HG03520 (cell line): Measurements from ENCODE around the gene NKX1-1.

Experiments used
- ATAC-seq: cut with Tn5 transposase; IDR thresholded peaks from one replicate; pipeline ENCODE4 v1.9.1; 2021; ENCODE audit warnings: mild to moderate bottlenecking, moderate library complexity; ENCODE audit not compliant: unreplicated experiment

The NKX1-1 gene

DNA sequence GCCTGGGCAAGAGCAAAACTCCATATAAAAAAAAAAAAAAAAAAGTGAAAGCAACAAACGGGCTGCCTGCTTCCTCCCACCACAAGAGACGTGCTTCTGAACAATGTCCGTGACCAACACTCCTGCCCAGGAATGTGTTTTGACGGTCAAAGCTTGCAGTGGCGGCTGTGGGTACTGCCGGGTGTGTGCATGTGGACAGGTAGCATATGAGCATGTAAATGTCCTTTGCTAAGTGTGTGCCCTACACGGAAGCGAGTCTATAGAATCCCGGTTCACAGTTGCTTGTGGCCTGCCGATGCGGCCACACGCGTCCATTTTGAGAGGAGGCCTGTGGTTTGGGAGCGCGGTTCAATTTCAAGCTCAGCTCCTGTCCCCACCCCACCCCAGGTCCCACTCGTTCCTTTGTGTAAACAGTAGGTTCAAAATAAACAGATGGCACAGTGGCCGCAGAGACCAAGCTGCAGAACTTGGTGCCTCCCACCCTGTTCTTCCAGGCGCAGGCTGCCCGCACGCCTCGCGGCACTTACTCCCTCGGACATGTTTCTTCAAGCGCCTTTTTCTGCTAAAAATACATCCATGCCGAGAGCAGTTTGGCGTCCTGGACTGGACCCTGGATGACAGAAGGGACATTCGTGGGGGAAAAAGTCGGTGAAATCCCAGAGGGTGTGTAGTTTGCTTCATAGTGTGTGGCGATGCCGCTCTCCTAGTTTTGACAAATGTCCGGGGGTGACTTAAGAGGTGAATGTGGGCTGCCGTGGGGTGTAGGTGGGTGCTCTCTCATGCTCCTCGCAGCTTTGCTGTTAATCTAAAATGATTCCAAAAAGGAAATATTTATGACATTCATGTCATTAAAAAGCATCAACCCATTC, 11.5 kb upstream of the NKX1-1 start:
- no peak for ATAC-seq

DNA sequence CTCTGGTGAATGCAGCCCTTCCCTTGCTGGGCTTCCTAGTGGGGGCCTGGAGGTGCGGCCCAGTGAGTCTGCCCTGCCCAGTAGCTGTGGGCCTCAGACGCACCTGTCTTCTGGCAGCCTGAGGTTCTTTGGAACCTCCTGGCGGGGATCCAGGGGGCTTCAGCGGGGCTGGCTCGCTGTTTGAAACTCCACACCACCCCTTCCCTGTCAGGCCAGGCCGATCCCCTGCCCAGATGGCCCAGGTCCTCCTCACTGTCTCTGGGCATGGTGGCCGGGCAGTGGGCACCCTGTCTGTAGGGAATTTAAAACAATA, 10.7 kb upstream of the NKX1-1 start:
- no peak for ATAC-seq

DNA sequence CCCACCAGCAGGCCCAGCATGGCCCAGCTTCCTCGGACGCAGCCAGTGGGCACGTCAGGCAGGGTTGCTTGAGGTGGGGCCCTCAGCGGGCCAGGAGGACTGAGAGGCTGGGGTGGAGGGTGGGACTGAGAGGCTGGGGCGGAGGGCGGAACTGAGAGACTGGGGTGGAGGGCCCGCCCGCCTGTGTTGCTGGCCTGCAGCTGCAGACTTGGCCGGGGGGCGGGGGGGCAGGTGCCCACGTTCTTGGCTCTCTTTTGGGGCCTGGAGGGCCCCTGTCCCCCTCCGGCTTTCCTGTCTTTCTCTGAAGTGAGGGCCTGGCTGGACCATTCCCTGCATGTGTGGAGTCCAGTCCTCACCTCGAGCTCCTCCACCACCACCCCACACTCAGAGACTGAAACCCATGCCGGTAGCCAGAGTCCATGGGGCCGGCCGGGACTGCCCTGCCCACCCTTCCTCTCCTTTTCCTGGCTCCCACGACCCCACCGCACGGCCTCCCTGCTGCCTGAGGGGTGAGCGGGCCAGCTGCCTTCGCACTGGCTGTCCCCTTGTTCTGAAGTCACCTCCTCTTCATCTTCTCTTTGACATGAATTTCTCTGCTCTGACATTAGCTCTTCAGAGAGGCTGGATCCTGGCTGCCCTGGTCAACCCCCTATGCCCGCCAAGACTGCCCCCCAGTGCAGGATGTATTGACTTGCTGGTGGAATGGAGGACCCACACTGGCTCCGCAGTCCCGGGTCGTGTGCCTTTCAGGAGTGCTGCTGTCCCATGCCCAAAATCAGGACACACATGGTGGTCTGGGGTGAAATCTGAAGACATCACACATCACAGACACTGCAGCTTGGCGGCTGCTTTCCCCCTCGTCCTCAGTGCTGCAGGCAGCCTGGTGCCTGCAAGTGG, 10.1 kb upstream of the NKX1-1 start:
- no peak for ATAC-seq

DNA sequence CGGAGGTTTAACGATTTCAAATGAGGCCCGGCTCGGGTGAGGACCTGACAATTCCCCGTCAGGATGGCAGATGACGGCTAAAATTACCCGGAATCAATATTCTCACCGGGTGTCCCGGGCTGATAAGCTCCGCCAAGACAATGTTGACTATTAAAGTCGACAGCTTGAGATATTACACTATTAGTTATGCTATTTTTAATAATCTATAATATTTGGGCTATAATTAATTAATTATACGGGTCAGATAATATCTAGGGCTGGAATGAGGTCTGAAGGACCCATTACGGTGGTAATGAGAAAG, 9.4 kb upstream of the NKX1-1 start:
- ATAC-seq: no peak

DNA sequence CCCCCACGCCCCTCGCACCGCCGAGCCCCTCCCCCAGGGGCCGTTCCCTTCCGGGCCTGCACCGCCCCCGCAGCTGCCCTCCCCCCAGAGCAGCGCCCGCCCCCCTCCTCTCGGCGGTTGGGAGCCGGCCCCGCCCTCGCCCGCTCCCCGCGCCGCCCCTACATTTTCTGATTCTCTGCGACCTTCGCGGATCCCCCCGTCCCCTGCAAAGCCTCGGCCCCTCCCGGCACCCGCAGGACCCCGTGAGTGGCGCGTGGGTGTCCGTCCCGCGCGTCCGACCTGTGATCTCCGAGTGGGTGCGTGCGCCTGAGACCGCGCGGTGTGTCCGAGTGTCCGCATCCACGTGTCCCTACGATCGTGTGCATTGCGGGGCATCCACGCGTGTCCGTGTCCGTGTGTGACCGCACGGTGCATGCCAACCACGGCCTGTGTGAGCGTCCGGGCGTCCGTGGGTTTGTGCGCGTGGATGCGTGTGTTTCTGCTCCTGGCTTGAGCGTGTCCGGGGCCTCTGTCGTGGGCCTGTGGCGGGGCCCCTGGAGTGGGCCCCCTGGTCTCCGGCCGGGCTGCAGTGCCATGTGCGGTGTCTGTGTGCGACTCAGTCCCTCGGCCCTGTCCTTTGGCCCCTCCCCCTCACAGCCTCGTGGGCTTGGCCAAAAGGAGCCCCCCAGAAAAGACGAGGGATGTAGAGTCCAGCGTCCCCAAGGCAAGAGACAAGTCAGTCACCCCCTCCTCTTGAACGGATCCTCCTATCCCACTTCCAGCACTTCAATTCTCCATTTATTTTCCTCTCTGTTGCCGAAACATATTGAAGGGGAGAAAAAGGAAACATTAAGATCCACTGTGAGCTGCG, 8.8 kb upstream of the NKX1-1 start:
- no peak for ATAC-seq

DNA sequence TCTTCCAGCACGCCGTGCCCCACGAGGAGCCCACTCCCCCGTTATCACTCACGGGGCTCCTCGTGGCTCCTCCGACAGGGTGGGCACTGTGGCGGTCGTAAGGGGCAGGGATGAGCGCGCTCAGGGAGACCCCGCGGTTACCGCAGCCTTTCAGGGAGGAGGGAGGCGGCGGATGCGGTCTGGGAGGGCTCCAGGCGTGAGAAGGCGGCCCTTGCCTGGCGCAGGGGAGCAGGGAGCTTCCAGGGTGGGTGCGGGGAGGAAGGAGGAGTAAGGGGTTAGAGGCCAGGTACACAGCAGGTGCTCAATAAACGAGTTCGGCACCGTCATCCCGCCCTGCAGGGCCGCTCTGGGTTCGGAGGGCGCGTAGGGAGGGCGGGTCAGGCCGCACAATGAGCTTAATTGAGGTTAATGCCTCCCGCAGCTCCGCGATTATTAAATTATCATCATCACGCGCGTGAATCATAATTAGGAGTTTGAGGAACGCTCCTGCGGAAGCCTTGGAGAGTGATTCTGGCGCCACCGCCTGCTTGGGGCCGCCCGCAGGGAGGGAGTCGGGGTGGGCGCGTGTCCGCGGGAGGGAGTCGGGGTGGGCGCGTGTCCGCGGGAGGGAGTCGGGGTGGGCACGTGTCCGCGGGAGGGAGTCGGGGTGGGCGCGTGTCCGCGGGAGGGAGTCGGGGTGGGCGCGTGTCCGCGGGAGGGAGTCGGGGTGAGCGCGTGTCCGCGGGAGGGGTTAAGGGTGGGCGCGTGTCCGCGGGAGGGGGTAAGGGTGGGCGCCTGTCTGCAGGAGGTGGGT, 7.6 kb upstream of the NKX1-1 start:
- no peak for ATAC-seq

DNA sequence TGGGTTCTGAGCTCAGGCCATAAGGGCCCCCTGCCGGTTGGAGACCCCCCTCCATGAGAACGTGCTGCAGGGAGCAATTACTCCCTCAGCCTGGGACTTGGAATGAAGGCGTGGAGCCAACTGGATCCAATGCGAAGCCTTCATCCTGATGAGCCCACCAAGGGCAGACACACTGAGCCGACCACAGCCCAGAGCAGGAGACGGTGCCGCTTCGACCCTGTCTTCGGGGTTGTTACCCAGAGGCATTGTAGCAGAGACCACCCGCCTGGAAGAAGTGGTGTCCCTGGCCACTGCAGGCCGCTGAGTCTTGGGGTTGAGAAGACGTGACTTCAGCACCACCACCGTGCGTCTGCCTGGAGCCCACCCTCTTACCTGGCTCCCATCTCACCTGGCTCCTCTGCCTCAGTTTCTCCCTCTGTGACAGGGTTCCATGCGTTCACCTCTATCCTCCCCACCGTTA, 7.0 kb upstream of the NKX1-1 start:
- no peak for ATAC-seq

DNA sequence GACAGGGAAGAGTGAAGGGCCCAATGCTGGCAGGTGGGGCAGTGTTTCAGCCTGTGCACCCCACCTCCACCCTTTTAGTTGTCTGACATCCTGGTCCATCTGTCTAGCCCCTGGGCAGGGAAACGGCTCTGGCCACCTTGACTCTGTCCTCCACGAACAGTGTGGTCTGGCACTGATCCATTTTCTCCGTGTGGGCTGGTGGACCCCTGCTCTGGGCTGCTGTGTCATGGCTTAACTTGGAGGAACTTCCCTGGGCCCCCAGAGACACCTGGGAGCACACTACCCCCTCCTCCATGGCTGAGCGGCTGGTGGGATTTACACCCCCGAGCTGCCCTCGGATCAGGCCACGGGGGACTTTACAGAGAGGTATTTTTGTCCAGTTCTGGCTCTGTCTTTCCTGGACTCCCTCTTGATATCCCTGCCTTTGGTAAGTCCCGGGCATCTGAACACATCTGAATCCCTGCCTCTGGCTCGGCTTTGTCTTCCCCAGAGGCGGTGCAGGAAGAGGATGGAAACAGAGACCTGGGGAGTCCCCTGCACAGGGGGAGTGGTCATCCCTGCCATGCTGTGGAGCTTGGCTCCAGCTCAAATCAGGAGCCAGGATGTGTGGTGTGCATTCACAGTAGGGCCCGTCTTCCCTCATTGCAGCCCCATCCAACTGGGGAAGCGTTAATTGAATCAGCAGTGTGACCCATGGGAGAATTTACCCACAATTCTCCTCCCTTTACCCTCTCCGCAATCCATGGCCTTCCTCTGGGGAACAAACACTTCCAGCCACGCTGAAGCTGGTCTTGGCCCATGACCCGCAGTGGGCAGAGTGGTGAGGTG, 6.3 kb upstream of the NKX1-1 start:
- no peak for ATAC-seq

DNA sequence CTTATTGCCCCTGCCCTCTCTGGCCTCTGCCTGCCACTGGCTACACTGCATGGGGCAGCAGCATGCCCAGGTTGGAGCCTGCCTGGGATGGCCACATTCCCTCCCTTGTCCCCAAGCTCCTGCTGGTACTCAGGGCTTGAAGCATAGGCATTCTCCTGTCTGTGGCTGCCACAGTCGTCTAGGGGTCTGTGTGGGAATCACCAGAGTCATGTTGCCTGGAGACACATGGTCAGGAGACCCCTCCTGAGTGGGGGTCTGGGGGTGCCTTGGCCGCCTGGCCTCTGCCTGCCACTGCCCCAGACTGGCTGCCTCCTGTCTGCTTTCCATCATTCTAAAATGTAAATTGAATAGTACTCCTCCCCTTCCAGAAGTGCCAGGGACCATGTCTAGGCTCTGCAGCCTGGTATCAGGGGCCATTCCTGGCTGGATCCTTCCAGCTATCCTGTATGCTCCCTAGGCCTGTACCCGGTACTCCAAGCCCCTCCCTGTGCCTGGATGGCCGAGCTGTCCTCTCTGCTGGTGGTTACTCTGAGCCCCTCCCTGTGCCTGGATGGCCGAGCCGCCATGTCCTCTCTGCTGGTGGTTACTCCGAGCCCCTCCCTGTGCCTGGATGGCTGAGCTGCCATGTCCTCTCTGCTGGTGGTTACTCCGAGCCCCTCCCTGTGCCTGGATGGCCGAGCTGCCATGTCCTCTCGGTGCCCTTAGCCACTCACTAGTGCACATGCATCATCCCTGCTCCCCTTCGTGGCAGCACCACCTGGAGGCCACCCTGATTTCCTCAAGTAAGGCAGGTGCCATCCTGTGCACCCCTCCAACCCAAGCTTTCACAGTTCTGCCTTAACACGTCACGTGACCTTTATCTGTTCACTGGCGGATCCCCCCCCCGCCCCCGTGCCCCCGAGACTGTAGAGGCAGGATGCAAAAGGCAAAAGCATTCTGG, 5.5 kb upstream of the NKX1-1 start:
- ATAC-seq: no peak

DNA sequence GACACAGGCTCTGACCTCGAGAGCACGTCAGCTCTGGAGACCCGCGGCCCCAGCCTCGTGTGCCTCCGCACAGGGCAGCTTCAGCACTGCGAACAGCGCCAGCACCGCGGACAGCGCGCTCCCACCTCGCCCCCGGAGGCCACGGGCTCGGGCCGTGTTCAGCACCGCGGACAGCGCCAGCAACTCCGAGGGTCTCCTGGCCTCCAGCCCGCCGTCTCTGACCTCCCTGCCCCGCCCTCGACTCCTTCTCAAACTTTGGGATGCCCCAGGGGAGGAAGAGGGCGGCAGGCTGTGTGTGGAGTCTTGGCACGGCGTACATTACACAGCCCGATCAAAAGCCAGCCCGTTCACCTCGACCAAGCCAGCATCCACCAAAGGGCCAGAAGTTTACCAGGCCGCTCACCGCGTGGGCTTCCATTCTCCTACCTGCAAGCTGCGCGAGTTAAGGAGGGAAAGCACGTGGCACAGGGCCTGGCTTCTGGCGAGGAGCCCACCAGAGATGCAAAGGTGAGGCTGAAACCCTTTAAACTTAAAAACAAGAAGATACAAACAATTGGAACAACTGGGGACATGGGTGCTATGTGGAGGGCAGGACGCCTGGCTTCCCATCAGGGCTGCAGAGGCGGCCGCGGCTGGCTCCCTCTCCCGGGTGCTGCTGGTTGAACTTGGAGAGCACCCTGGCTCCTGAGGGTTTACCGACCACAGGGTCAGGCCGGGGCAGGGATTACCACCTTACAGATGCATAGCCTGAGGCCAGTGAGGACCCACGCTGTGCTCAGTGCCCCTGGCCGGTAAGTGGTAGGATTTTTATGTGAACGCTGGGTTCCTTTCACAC, 4.5 kb upstream of the NKX1-1 start:
- no peak for ATAC-seq

DNA sequence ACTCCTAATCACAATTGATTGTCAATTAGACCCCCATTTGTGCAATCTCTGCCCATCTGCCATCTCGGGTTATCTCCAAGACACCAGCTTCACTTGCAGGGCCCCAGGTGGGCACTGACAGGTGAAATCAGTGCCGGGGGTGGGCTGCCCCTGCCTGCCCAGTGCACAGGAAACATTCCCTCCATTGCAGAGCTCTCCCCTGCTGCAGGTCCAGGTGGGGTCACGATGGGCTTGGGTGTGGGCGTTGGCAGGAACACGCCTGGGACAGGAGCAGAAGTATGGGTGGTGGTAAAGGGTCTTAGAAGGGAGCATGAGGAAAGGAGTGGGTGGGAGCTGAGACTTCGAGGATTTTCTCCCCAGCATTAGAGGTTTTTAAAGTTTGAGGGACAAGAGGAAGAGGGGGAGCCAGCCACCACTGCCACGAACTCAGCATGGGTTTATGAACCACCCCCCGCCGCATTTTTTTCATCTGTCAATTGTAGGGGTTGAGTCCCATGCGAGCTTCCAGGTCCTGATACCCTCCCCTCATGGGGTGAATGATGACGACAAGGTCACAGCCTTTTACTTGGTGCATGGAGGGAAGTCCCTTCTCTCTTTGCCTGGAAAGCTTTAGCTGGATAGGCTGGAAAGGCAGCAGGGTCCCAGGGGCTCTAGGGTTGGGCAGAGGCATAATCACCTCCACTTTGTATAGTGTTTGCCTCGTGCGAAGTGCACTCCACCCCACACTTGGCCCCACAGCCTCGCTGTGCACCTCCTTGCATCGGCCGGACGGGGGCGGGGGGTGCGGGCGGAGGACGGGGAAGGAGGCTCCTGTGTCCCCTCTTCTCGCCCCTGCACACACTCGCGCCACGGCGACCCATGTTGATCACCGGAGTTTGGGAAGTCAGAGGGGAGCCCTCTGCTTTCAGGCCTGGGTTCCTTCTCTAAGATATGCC, 3.5 kb upstream of the NKX1-1 start:
- ATAC-seq: no peak

DNA sequence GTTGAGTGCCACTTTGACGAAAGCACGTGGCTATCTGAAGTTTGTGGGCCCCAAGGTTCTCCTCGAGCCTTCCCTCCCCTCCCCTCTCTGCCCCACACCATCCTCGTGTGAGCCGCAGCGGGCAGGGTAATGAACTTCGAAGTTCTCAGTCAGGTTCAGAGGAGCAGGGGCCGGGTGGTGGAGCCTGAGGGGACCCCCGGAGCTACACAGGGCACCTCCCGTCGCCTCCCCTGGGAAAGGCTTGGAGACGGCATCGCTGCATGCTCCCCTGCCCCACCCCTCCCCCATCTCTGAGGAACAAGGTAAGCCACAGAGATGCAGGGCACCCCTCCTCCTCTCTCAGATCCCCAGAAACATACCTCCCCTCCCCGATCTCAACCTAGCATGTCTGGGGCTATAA, 2.8 kb upstream of the NKX1-1 start:
- no peak for ATAC-seq

DNA sequence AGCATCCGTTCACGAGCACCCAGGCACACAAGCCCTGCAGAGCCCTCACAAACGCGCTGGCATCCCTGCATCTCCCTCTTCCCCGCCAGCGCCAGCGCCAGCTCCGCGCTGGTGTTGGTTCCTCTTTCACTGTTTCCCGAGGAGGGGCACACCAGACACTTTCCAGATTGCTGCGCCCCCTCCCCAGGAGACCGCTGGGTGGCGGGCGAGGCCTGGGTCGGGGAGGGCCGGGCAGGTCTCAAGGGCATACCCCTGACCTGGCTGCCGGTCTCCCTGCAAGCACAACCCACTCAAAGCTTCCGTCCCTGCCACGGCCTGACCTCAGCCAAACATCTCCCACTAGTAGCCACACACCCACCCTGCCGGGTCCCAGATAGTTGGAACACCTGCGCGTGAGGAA, 2.2 kb upstream of the NKX1-1 start:
- no peak for ATAC-seq

DNA sequence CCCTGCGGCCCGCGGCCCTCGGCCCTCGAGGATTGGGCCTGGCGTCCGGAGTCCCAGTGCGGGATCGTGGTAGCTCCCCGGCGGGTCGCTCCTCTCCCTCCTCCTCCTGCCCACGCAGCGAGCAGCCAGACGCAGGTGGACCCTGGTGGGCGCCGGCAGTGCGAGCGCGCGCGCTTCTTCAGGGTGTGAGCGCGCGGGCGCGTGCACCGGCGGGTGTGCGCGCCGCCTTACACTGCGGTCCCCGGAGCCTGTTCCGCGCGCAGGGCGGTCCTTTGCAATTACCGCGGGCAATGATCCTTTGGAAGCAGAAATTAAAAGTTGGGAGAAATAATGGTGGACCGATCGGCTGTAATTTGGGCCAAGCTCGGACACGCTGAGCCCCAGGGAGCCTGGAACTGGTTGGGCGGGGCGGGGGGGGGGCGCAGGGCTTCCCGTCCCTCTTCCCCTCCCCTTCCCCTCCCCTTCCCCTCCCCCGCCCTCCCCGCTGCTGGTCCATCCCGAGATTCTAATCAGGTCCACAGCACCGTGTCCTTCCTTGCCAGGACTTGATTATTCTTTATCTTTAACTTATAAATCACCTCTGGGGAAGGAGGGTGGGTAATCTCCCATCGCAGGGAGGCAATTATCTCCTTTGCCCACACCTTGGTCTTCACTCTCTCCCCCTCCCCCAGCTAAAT, 1.6 kb upstream of the NKX1-1 start:
- ATAC-seq: no peak

DNA sequence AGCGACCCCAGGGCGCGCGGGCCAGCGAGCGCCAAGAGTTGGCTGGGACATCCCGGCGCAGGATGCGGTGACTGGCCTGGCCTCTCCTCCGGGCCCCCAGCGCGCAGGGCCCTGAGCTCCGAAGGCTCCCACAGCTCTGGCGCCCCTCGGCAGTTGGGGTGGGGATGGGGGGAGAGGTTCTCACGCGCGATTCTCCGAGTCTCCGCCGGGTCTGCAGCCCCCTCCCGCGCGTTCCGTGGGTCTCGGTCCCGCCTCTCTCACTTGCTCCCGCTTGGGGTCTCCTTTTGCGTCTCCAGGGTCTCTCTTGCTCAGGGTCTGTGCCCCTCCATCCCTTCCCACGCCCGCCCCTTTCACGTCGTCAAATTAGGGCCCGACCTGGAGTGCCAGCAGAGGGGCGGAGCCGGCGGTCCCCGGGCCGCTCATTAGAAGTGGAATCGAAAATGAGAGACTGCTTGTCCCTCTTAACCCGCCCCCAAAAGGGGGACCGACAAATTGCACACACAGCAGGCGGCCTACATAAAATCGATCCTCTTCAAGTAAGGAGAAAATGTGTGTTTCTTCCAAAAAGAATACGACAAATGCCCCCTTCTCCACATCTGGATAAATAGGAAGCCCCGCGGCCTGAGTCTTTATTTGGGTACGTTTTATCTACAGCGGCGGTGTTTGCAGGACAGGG, 877 bp upstream of the NKX1-1 start:
- no peak for ATAC-seq
